GM19468 (cell line): ENCODE measurements around the gene PI4K2A.

Experiments
- ATAC-seq: cut with Tn5 transposase; IDR thresholded peaks from one replicate; pipeline ENCODE4 v1.9.1; 2021; ENCODE audit warnings: mild to moderate bottlenecking, moderate library complexity, moderate number of reproducible peaks; ENCODE audit not compliant: unreplicated experiment; ENCODE audit errors: extremely low read depth

Gene PI4K2A

DNA sequence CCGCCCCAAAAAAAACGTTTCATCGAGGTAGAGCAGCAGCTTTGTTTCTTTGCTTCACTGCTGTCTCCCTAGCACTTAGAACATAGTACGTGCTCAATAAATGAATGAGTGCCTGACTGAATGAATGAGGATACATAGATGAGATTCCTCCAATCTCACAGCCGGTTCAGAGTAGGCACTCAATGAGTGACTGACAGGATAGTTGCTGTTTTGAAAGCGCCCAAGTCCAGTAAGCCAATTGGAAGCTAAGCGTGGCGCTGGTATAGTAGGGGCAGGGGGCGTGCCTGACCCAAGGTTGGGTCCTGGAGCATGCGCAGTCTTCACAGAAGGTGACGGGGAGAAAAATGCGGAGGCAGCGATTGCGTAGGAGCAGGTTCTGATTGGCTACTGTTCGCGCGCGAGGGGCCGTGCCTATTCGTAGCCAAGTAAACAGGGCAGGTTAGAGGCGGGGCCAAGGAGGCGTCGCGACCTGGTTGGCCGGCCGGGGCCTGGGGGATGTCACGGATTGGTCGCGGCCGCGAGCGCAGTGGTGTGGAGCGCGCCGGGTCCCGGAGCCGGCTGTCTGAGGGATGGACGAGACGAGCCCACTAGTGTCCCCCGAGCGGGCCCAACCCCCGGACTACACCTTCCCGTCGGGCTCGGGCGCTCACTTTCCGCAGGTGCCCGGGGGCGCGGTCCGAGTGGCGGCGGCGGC lies at the start of gene PI4K2A:
Gene PI4K2A (plus strand): TSS at position 498 of the 694 bp plus-strand sequence. CDS start 72 bp downstream, at position 570.
- ATAC-seq = peak; percentile 95

DNA sequence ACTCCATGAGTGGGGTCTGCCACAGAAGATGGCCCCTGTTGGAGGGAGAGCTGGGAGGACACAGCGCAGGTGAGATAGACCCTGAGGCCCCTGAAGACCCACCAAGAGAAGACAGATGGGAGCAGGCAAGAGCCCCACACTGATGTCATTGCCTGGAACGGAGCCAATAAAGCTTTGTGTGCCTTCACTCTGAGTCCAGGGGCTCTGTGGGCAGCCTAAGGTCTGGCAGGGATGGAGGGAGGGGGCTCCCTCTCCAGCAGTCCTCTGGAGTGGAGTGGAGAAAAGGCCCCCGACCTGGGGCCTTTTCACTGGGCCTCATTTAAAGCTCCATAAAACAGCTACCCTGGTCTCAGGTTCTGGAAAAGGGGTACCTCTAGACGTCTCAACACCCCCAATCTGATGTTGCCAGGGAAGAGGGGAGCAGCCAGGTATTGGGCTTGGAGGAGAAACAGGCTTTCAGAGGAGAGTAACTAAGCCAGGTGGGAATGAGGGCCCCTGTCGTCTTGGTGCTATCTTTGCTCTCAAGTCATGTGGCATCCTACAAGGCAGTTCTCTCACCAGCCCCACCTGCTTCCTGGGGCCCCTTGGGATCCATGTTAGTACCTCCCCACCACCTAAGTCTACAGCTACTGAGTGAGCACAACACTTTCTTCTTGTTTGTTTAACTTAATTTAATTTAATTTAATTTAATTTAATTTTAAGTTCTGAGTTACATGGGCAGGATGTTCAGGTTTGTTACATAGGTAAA lies 49.5 kb upstream of the PI4K2A start:
- ATAC-seq = no peak

DNA sequence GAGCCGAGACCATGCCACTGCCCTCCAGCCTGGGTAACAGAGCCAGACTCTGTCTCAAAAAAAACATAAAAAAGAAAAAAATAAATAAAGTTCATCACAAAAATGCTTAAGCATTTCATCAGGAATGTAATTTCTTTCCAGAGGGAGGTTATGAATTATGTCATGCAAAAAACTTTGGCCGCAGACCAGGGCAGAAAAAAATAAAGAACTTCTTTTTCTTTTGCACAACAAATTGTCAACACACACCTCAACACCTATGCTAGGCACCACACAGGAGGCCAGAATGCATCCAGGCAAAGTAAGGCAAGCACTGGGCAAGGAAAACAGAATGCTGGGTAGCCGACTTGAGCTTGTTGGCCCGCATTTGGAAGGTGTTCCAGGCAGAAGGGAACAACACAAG lies 47.0 kb upstream of the PI4K2A start:
- no peak for ATAC-seq

DNA sequence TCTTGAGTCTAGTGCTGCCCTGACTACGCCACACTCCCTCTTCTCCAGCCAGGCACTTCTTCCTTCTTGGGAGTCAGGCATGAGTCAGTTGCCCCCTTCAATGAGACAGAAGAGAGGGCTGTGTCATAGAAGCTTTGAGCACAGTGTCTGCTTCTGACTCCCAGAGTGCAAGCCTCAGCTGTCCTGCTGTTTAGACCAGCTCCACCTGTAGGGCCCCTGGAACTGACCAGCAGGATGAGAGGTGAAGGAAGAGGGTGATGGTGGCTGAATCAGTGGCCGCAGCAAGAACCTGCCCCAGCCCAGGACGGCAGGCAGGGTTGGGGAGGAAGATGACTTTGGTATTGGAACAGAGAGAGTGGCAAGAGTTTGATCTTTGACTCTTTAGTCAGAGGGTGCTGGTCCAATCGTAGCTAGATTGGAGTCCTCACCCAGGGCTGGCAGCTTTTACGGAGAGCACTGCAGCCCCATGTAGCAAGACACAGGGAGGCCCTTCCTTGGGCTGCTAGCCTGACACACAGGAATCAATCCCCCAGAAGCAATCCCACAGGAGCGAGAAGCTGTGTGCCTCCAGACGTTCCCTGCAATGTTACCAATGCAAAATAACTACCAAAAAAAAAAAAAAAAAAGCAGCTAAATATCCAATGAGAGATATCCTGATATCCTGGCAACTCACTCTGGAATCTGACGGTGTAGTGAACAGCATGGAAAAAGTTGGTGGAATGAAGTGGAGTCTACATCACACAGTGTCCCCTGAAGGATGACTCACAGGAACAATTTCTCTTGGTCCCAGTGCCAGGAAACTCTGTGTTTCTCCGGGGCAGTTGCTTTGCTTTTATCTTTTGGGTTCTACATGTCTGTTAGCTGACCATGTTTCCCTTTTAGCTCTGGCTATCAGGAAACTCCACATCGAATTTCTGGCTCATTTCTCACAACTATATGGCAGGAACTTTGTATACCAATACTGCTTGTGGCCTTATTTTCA lies 44.1 kb upstream of the PI4K2A start:
- no peak for ATAC-seq

DNA sequence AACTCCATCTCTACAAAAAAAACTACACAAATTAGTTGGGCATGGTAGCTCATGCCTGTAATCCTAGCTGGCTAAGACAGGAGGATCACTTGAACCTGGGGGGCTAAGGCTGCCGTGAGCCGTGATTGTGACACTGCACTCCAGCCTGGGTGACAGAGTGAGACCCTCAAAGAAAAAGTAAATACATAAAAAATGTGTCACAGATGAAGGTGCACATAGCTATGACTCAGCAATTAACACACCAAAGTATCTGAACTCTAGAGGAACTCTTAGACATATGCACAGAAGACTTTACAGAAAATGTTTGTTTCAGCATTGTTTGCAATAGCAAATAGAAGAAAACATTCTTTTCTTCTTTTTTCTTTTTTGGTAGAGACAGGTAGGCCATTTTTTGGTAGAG lies 42.7 kb upstream of the PI4K2A start:
- ATAC-seq = no peak

DNA sequence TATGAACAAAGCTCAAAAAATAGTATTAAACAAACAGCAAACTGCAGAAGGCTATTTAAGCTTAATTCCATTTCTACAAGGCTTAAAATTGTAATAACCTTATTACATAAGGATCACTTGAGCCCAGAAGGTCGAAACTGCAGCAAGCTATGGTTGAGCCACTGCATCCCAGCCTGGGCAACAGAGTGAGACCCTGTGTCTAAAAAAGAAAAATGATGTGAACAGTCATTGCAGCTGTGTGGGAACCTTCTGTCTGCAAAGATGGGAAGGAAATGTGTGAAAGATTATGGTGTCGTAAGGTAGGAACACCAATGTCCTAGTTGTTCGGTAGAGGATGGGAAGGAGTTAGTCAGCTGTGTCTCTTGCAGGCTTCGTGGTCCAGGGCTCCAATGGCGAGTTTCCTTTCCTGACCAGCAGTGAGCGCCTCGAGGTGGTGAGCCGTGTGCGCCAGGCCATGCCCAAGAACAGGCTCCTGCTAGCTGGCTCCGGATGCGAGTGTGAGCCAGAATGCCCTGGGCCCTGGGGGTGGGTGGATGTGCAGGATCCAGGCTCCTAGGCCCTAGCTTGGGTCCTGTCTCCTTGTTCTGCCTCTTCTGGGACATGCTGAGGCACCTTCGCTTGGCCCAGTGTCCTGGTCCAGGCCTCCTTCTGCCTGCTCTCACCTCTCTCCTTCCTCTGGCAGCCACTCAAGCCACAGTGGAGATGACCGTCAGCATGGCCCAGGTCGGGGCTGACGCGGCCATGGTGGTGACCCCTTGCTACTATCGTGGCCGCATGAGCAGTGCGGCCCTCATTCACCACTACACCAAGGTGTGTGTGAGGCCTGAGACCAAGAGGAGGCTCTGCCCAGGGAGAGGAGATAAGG lies 41.8 kb upstream of the PI4K2A start:
- no peak for ATAC-seq

DNA sequence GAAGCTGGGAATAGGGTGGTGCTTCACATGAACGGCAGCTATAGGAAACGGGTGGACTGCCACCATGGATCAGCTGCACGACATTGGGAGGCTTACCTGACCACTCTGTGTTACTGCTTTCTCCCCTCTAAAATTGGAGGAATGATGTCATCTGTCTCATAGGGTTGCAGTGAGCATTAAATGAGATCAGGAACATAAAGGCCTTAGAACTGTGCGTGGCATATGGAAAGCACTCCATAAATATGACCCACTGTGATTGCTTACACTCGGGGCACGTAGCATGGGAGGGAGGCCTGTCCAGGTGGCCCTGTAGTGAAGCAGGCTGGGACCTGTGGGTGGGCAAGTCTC lies 41.2 kb upstream of the PI4K2A start:
- no peak for ATAC-seq

DNA sequence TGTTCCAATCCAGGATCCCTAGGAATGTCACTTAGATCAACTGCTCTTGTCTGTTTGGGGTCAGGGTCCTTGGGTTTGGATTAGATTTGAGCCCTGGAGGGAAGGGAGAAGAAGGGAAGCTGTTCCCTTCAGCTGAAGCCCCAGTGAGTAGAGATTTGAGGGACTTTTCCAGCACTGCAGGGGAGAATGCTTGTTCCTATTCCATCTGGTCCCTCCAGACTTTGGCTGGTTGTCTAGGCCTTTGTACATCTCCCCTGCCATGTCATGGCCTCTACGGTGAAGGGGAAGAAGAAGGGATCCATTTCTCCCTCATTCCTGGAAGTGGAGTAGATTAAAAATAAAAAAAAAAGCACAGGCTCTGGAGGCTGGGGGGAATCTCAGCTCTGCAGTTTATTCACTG lies 39.9 kb upstream of the PI4K2A start:
- no peak for ATAC-seq

DNA sequence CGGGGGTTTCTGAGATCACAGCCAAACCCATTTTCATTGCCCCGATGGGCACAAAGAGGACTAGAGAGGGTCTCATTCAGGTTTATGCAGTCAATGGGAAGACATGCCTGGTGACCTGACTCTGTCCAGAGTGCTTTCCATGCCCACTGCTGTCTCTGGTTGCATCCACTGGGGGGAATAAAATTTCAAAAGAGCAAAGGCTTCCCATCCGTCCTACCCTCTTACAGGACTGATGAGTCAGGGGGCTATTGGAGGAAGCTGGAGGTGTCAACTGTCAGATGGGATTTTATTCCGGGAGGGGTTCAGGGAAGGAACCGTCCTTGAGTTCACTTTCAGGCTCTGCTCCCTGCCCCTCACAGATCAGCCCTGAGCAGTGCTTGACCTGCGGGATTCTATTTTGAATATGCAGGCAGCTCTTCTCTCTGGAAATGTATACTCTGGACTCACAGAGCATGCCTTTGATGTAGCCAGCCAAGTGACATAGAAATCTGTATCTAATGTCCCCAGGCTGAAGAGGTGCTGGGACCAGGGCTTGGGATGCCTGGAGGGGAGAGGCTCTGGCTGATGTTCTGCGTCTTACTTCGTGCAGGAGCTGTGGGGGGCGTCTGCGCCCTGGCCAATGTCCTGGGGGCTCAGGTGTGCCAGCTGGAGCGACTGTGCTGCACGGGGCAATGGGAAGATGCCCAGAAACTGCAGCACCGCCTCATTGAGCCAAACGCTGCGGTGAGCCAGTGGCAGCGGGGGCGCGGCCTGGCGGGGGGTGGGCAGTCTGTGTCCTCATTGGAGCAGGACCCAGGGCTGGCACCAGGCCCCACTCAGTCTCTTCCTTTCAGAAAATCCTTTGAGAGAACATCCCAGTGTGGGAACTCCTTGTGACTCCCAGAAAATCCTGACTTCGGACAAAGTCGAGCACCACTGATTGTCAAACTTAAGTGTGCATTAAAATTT lies 38.9 kb upstream of the PI4K2A start:
- no peak for ATAC-seq

DNA sequence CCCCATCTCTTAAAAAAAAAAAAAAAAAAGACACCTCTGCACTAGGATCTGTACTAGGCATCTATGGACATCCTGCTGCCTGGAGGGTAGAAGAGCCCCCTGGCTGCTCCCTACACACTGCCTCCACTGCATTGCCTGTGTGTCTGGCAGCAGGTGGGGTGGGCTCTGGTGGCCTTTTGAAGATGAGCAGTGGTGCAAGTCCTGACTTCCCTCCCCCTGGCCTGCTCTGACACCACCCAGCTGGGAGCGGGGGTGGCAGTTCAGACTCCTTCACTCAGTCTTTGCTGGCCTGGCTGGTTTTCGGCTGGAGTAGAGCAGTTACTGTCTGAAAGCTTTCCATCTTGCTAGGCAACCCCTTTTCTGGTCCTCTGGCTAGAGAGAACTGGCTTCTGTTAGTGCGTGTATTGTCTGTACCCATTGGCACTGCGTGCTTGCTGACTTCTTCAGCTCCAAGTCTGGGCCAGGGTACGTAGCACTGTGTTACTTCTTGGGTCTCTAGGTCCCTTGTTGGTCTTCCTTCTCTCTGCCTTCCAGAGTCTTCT lies 33.3 kb upstream of the PI4K2A start:
- ATAC-seq = no peak

DNA sequence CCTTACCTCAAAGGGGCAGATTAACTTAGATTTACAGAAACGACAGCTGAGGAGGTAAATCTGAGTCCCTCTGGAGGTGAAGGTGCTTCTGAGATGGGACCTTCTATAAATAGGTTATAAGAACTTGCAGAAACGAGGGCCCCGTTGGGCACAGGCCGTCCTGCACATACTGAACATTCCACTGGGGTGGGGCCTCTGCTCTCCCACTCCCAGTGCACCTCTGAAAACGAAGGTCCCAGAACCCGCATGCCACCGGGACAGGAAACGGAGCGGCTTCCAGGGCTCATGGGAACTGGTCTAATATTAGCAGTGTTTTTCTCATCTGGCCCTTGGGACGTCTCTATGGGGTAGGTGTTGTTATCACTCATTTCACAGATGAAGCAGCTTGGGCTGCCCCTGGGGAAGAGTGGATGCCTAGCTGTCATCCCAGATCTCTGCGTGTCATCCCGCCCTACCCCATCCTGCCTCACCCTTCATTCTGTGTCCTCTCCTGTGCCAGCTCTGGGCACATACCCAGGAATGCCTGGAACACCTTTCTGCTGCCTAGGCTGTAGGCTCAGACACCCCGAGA lies 31.4 kb upstream of the PI4K2A start:
- ATAC-seq = no peak

DNA sequence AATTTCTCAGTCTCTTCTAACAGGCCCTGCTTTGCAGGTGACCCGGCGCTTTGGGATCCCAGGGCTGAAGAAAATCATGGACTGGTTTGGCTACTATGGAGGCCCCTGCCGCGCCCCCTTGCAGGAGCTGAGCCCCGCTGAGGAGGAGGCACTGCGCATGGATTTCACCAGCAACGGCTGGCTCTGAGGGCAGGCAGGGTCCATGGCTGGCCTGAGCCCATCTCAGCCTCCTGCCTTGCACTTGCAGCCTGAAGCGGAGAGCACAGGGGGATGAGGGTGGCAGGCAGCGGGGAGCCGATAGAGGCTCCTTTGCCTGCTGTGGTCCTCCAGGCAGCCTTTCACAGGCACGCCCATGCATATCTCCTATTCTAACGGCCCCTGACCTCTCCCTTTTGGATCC lies 29.0 kb upstream of the PI4K2A start:
- ATAC-seq = no peak

DNA sequence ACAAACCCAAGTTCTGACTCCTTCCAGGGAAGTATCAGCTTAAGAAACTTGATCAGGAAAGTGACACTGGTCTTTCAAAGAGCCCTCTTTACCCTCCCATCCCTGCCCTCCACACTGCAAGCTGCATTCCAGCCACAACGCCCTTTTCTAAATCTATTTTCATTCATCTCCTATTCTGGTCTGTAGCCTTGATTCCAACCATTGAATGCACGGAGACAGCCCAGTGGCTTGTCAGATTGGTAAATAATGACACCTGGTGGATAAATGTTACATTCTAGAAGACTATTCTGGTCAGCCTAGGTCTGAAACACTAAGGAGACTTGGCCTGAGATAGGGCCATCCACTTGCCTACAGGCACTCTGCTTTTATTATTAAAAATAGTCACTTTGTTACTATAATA lies 28.1 kb upstream of the PI4K2A start:
- no peak for ATAC-seq

DNA sequence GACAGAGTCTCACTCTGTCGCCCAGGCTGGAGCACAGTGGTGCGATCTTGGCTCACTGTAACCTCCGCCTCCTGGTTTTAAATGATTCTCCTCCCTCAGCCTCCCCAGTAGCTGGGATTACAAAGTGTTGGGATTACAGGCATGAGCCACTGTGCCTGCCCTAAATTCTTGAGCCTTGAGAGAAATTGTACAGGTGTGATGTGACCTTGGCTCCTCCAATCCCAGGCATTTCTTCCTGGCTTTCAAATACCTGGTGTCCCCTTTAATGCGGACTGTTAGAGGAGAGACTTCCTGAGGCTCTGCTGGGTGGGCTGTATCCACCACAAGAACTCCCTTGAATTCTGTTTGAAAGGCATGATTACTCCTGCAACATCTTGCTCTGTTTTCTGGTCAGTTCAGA lies 22.2 kb upstream of the PI4K2A start:
- ATAC-seq = no peak

DNA sequence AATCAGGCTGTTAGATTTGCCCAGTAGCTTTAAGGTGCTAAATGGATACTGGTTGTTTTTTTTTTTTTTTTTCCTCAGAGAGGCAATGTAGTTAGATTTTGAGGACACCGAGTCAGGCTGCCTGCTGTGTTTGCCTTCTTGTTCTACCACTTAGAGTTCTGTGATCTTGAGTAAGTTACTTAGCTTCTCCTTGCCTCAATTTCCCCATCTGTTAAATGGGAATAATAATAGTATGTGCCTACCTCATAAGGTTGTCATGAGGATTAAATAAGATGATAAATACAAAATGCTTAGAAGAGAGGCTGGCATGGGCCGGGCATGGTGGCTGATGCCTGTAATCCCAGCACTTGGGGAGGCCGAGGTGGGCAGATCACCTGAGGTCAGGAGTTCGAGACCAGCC lies 21.7 kb upstream of the PI4K2A start:
- no peak for ATAC-seq

DNA sequence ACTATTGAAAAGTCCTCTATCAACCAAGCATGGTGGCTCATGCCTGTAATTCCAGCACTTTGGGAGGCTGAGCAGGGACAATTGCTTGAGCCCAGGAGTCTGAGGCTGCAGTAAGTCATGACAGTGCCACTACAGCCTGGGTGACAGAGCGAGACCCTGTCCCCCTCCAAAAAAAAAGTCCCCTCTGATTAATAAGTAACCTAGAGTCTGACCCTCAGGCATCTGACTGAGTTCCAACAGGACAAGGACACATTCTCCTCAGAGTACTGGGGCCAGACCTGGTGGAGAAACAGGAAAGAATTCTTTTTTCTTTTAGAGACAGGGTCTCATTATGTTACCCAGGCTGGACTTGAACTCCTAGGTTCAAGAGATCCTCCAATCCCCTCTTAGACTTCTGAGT lies 17.2 kb upstream of the PI4K2A start:
- no peak for ATAC-seq

DNA sequence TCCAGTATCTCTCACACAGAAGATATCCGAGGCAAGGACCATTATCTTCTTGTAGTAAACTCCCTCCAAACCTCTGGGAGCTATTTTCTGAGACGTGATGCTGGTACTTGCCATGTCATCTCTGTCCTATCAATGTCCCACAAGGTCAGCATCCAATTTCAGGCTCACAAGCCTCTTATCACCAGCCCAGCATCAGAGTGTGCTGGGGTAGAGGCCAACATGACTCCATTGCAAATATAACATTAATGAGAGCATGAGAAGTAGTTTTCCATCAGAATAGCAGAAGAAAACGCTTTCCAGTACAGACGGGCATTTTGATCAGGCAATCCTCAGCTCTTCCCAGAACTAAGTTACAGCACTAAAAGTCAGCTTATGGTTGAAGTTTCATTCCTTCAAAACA lies 12.7 kb upstream of the PI4K2A start:
- no peak for ATAC-seq

DNA sequence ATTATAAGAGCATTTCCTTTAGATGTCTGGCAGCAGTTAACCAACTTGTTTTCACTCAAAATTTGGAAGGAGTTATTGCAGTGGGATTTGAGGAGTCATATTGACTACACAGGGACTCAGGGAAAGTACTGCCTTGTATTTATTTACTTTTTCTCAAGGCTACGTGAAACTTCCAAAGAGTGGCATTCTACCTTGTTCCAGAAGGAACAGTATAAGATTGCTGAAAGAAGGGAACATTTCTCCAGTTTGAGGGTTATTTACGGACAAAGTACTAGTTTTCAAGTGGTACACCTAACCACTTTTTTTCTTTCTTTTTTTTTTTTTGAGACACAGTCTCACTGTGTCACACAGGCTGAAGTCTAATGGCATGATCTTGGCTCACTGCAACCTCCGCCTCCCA lies 12.2 kb upstream of the PI4K2A start:
- no peak for ATAC-seq
